GM12865 (cell line): ENCODE data around the gene SH2D3A.

Experiments
- DNase-seq: peaks from one replicate; pipeline ENCODE4 v3.0.0; 2010; ENCODE audit warnings: low read depth
- H3K4me3 ChIP-seq: 2 replicates; pipeline ENCODE4 v1.5.1; 2011; ENCODE audit warnings: mild to moderate bottlenecking, low read depth, low read length, control low read depth
- TF ChIP-seq, protein P1 (sequence below): IDR thresholded peaks from 2 replicates; pipeline ENCODE4 v1.5.1; 2011; ENCODE audit warnings: low read length, control low read depth, low read depth, inconsistent platforms; ENCODE audit not compliant: insufficient read depth; ENCODE audit errors: missing control alignments

The SH2D3A gene

DNA sequence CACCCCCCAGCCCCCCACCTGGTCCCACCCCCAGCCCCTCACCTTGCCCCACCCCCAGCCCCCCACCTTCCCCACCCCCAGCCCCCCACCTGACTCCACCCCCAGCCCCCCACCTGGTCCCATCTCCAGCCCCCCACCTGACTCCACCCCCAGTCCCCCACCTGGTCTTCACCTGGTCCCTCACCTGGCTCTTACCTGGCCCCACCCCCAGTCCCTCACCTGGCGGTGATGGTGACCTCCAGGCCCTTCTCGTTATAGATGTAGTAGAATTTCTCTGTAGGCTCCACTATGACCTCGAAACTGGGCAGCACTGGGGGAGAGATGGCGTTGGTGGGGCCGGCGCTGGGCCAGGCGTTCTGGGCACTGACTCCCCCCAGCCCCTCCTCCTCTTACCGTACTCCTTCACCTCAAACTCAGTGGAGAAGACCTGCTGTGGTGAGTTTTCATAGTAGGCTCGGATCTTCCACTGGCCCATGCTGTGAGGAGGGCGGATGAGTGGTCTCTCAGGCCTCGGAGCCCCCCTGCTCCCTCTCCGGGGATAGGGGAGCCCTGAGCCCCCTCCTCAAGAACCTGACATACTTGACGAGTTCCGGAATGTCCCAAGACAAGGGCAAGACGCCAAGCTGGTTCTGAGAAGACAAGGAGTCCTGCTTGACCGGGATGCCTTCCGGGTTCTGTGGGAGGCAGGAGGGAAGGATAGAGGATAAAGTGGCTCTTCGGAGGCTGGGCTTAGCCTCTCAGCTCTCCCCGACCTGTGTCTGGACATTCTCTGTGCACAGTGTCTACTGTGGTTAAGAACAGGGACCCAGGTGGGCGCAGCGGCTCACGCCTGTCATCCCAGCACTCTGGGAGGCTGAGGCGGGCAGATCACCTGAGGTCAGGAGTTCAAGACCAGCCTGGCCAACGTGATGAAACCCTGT is 53.2 kb downstream of the SH2D3A start:
- DNase-seq, result no peak
- no peak overlapping the region for H3K4me3 ChIP-seq
- TF ChIP-seq, protein P1, sequence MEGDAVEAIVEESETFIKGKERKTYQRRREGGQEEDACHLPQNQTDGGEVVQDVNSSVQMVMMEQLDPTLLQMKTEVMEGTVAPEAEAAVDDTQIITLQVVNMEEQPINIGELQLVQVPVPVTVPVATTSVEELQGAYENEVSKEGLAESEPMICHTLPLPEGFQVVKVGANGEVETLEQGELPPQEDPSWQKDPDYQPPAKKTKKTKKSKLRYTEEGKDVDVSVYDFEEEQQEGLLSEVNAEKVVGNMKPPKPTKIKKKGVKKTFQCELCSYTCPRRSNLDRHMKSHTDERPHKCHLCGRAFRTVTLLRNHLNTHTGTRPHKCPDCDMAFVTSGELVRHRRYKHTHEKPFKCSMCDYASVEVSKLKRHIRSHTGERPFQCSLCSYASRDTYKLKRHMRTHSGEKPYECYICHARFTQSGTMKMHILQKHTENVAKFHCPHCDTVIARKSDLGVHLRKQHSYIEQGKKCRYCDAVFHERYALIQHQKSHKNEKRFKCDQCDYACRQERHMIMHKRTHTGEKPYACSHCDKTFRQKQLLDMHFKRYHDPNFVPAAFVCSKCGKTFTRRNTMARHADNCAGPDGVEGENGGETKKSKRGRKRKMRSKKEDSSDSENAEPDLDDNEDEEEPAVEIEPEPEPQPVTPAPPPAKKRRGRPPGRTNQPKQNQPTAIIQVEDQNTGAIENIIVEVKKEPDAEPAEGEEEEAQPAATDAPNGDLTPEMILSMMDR, result no peak

DNA sequence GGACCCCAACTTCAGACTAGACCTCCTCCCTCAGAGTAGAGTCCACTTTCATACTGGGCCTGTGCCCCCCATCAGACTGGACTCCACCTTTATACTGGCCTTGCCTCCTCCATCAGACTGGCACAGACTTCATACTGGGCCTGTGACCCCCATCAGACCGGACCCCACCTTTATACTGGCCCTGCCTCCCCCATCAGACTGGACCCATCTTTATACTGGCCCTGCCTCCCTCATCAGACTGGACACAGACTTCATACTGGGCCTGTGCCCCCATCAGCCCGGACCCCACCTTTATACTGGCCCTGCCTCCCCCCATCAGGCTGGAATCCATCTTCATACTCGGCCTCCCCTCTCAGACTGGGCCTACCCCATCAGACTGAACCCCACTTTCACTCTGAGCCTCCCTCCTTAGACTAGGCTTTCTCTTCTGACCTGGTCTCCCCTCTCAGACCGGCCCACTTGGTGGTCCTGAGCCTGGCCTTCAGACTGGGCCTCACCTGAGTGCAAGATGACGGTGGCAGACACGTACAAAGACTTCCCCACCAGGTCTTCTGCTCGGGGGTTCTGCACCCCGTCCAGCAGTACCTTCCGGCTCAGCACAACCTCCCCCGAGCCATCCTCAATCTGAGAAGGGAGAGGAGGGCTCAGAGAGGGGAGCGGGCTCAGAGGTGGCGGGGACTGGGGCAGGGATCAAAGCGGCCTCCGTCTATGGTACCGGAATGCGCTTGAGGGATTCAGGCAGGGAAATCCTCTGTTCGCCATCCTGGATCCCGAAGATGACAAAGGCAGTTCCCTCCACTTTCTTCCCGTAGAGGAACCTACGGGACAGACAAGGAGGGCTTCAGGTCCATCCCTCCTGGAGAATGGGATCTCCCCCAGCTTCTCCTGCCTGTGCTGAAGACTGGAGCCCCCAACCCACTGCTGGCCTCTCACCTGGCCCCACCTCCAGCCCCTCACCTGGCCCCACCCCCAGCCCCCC is 54.3 kb downstream of the SH2D3A start:
- DNase-seq, result no peak

DNA sequence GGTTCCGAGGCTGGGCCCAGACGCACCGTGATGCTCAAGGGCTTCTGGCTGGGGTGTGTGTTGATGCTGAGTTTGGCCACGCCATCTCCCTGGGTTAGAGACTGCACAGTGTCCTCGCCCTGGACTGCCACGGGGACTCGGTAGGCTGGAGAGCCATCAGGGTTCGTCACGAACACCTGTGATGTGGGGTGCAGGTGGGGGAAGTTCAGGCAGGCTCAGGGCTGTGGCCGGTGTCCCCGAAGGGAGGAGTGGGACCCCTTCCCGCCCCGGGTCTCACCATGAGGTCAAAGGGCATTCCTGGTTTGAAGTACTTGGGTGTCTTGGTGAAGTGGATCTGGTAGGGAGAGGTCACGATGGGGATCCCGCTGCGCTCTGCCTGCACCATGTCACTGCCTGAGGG is 55.0 kb downstream of the SH2D3A start:
- DNase-seq, result no peak
- TF ChIP-seq, protein P1, result no peak
- H3K4me3 ChIP-seq, result no peak overlapping the region

More for the DNA sequence above, 54.3 kb downstream of the SH2D3A start:
- TF ChIP-seq, protein P1, result no peak
- no peak overlapping the region for H3K4me3 ChIP-seq

DNA sequence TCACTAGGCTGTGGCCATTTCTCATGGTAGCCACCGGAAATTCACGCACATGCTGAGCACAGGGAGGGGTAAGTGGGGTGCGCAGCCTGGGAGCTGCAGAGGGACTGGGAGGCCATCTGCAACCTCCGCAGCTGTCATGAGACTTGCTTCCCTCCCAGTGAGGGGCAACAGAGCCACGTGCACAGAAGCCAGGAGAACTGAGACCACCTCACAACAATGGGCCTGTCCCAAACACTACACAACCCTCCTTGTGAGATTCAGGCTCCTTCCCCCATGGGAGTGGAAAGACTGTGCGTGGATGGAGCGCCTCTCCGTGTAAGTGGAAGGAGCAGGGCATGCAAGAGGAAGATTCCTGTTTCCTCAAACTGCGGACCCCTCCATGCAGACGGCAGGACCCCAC is 55.6 kb downstream of the SH2D3A start:
- no peak for DNase-seq
- TF ChIP-seq, protein P1, result no peak

DNA sequence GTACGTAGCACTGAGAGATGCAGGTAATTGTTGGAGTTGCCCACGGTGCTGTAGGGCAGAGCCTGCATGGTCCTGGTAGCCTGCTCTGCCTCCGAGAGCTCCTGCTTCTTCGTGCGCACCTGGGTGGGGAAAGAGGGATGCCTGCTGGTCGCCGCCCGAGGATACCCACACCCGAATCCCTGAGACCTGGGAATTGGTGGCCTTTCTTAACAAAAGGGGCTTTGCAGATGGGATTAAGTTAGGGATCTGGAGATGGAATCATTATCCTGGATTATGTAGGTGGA is 56.2 kb downstream of the SH2D3A start:
- TF ChIP-seq, protein P1, result no peak
- DNase-seq, result no peak
- H3K4me3 ChIP-seq, result no peak overlapping the region

More for the DNA sequence above, 55.6 kb downstream of the SH2D3A start:
- H3K4me3 ChIP-seq, result no peak overlapping the region

DNA sequence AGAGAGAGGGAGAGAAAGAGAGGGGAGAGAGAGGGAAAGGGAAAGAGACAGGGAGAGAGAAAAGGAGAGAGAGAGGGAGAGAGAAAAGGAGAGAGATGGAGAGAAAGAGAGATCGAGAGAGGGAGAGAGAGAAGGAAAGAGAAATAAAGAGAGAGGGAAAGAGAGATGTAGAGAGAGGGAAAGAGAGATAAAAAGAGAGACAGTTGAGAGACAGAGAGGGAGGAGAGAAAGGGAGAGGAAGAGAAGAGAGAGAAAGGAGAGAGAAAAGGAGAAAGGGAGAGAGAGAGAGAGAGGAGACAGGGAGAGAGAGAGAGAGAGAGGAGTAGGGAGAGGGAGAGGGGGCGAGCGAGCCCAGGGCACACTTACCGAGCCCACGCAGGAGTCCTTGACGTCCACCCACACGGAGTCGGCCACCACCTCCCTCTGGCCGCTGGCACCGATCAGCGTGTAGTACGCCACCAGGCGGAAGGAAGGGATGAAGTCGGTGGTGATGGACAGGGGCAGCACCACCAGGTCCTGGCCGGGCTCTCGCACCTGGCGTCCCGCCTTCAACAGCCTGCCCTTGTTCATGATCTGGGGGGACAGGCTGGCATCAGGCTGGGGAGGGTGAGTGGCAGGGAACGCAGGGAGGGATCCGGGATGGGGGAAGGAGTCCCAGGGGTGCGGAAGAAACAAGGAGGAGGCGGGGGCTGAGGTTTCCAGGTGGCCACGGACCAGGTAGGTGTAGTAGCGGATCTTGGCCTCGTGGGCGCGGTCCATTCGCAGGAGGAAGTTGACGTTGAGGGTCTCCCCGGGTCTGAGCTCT is 56.8 kb downstream of the SH2D3A start:
- H3K4me3 ChIP-seq, result no peak overlapping the region
- TF ChIP-seq, protein P1, result no peak
- no peak for DNase-seq
